Right atrium auricular region (tissue), 2 donors: ENCODE results near the gene APOD. TPM values are rescaled to one million over a fixed set of nuclear protein-coding genes. Genes with fewer than 3 reads are reported as not detected.
"Not testable (repeated sequence)": the region's sequence is repeated elsewhere in the genome, so short reads cannot be mapped to it uniquely, and the experiment has no call there.

Source experiments
- DNase-seq: peaks from one replicate; pipeline ENCODE4 v3.0.0-alpha.2; 2019; ENCODE audit warnings: low spot score
- H3K27ac ChIP-seq, 2 donors: fragments of 200-600 bp; sonication (generic); 1 replicate in 1 of 2; 2 replicates in 1 of 2; pipeline ENCODE4 v1.5.1; 2016 to 2019
- H3K27me3 ChIP-seq, 2 donors: fragments of 200-600 bp; sonication (generic); one replicate each; pipeline versions ENCODE4 v1.5.1 to v1.6.0; 2017 to 2019
- H3K36me3 ChIP-seq: fragments of 200-600 bp; sonication (generic); one replicate; pipeline ENCODE4 v1.5.1; 2016
- H3K4me1 ChIP-seq, 2 donors: fragments of 200-600 bp; sonication (generic); one replicate each; pipeline versions ENCODE4 v1.5.1 to v1.6.0; 2017 to 2019
- H3K4me3 ChIP-seq, 2 donors: fragments of 200-600 bp; sonication (generic); 1 replicate in 1 of 2; 2 replicates in 1 of 2; pipeline ENCODE4 v1.5.1; 2017 to 2019; ENCODE audit warnings: mild to moderate bottlenecking in 1 of 2, moderate library complexity in 1 of 2
- H3K9me3 ChIP-seq, 2 donors: fragments of 200-600 bp; sonication (generic); one replicate each; pipeline ENCODE4 v1.5.1; 2019
- total RNA-seq, 2 donors: library from RNA; depleted of rRNA; stranded (reverse); fragments of >200 nt; gene quantifications; one replicate each; pipeline ENCODE4 v1.1.0, GENCODE V29; 2016
- TF ChIP-seq, protein P1 (sequence below), 2 donors: fragments of 200-600 bp; sonication (generic); IDR thresholded peaks; one replicate each; pipeline ENCODE4 v1.5.1; 2019; ENCODE audit warnings: antibody characterized with exemption in 2 of 2

Gene APOD
- 10 to 100 TPM; 79.6 to 93.2 TPM for total RNA-seq

DNA sequence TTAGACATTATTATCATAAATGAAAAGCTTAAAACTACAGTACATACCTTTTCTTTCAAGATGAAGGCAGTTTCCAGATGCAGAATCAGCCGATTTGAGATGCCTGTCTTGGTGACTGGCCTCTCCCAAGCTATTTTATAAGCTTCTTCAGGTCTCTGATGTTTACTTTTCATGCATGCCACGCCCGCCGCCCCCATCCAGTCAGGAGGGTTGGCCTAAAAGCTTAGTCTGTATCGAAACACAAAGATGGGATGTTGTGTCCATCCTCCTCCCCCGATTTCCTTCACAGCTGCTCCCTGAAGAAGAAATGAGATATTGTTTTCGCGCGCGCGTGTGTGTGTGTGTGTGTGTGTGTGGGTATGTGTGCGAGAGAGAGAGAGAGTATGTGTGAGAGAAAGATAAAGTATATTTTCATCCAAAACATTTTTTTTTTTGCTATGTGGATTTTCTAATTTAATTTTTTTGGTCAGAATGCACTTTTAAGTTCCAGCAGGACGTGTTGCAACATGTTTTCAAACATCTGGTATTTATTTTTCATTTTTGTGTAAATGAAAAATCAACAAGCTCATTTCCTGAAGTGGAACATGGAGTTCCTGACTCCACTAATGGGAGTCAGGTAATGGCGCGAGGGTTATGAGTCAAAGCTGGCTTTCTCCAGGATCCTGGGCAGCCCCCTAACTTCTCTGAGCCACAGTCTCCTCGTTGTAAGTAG lies at the start of gene APOD:
TSS of gene APOD (minus strand) at position 110 of the 712 bp plus-strand sequence. CDS start 4,479 bp downstream, outside the sequence.
- DNase-seq, result no peak
- H3K27me3 ChIP-seq, result no peaks in the 10 kb centered on the region
- H3K27ac ChIP-seq, result peak within 1 kb of the TSS in 1 of 2 donors; percentile 35
- peaks cover 0 to 9% of the 10 kb centered on the region in 2 donors for H3K4me1 ChIP-seq
- no peaks in the 10 kb centered on the region for H3K9me3 ChIP-seq
- TF ChIP-seq, protein P1, sequence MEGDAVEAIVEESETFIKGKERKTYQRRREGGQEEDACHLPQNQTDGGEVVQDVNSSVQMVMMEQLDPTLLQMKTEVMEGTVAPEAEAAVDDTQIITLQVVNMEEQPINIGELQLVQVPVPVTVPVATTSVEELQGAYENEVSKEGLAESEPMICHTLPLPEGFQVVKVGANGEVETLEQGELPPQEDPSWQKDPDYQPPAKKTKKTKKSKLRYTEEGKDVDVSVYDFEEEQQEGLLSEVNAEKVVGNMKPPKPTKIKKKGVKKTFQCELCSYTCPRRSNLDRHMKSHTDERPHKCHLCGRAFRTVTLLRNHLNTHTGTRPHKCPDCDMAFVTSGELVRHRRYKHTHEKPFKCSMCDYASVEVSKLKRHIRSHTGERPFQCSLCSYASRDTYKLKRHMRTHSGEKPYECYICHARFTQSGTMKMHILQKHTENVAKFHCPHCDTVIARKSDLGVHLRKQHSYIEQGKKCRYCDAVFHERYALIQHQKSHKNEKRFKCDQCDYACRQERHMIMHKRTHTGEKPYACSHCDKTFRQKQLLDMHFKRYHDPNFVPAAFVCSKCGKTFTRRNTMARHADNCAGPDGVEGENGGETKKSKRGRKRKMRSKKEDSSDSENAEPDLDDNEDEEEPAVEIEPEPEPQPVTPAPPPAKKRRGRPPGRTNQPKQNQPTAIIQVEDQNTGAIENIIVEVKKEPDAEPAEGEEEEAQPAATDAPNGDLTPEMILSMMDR (IDR thresholded peaks at IDR 0.05), result no peak
- peak within 1 kb of the TSS in 1 of 2 donors; percentile 32 for H3K4me3 ChIP-seq
- no peaks in the 10 kb centered on the region for H3K36me3 ChIP-seq

DNA sequence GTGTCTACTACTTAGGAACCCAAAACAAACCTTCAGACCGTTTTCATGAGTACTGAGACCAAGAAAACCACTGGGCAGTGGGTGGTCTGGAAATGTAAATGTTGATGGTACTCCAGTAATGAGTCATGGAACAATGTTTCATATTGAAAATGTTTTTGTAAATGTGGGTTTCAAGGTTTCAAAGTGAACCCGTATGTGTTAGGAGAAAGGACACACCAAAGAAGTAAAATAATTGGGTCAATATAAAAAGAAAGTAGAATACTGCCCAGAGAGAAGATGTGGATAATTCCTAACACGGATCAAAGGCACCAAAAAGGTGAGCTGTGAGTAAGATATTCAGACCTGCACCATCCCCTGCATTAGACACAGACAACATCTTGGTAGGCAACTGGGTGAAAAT lies 49.6 kb upstream of the APOD start:
- not testable (repeated sequence) for H3K27me3 ChIP-seq, H3K4me1 ChIP-seq, DNase-seq, H3K36me3 ChIP-seq, H3K9me3 ChIP-seq, H3K4me3 ChIP-seq, H3K27ac ChIP-seq

DNA sequence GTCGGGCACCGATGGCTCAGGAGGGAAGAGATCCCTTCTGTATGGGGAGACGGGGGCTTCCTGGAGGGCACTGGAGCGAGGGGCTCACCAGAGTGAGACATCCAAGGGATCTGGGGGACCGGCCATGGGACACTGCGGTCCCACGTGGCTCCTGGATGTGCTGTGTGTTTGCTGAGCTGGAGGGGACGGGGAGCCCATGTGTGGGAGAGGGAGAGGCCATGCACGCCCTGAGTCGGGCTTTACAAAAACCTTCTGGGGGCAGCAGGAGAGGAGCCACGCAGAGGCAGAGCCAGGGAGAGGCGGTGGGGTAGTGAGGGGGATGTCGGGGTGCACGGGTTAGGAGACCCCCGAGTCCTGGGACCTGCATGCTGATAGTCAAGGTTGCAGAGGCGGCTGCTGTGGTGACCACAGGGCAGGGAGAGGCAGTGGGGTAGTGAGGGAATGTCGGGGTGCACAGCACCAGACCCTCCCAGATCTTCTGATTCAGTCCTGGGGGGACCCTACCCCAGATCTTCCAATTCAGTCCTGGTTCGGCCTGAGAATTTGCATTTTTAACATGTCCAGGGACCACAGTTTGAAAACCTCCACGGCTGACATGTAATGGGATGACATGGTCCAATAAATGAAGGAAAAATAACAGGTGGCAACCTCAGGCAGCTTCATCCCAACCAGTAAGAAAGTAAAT lies 48.9 kb upstream of the APOD start:
- H3K4me3 ChIP-seq, H3K4me1 ChIP-seq, H3K27ac ChIP-seq, H3K9me3 ChIP-seq, DNase-seq, H3K27me3 ChIP-seq, H3K36me3 ChIP-seq: not testable (repeated sequence)

DNA sequence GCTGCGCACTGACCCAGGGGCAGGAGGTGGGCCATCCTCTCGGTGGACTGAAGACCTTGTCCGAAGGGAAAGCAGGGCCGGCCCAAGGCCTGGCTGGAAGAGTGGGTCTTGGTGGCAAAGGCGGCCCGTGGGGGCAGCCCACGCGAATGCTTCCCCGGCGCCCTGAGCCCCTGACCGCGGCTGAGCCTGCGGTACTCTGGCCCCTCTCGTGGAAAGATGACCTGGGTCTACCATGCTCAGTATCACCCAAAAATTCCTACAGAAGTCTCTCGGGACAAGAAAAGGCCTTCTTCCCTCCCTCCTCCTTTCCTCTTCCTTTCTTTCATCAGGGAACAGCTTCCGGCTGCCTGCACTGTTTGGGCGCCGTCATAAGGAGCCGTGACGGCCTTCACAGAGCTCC lies 48.3 kb upstream of the APOD start:
- not testable (repeated sequence) for H3K27me3 ChIP-seq, H3K4me3 ChIP-seq, H3K27ac ChIP-seq, DNase-seq, H3K9me3 ChIP-seq, H3K4me1 ChIP-seq, H3K36me3 ChIP-seq

DNA sequence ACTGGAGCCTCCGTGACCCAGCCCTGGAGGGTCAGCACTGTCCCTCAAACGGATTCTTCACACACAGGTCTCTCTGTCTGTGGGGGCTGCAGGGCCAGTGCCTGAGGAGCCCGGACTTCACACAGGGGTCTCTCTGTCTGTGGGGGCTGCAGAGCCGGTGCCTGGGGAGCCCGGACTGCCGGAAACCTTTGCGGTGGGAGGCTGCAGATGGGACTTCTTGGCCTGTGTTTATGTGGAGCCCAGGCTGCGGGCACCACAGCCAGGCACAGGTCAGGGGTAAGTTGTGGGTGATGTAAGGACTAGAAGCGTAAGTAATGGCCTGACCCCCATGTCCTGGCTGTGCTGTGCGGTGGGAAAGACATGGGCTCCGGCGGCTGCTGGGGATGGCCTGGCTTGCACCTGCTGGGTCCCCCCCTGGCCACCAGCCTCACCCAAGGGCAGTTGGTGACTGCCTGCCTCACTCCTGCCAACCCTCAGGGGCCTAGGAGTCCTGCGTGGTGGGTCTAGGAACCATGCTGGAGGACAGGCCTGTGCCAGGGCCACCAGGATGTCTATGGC lies 47.3 kb upstream of the APOD start:
- peak; percentile 18 for DNase-seq
- H3K4me3 ChIP-seq, H3K36me3 ChIP-seq, H3K9me3 ChIP-seq, H3K27me3 ChIP-seq, H3K27ac ChIP-seq, H3K4me1 ChIP-seq: not testable (repeated sequence)

DNA sequence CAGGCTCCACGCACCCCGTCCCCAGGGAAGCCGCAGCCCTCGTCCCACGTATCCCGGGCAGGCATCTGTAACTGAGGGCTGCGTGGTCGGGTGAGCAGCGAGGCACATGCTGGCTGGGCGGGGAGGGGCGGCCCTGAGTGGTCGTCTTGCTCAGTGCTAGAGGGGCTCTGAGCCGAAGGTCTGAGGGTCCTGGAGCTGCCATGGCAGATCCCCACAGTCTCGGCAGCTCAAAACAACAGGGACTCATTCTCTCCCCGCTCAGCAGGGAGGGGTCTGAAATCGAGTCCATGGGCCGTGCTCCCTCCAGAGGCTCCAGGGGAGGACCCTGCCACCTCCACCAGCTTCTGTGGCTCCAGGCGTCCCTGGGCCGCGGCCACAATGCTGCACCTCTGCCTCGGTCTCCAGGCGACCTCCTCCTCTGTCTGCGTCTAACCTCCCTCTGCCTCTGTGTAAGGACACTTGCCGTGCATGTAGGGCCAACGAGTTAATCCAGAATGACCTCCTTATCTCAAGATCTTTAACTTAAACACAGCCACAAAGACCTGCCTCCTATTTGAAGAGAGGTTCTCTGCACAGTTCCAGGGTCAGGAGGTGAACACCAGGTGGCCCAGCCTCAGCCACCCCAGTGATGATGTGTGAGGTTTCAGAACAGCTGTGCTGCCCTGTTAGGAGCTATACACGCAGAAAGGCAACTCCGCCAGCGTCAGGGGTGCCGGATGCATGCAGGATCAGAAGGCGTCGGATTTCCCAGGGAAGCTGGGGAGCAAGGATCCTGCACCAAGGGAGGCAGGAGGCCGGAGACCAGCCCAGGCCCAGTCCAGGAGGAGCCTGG lies 46.6 kb upstream of the APOD start:
- not testable (repeated sequence) for H3K4me3 ChIP-seq, H3K27me3 ChIP-seq, H3K36me3 ChIP-seq, H3K27ac ChIP-seq, H3K9me3 ChIP-seq, H3K4me1 ChIP-seq
- peak; percentile 50 for DNase-seq

DNA sequence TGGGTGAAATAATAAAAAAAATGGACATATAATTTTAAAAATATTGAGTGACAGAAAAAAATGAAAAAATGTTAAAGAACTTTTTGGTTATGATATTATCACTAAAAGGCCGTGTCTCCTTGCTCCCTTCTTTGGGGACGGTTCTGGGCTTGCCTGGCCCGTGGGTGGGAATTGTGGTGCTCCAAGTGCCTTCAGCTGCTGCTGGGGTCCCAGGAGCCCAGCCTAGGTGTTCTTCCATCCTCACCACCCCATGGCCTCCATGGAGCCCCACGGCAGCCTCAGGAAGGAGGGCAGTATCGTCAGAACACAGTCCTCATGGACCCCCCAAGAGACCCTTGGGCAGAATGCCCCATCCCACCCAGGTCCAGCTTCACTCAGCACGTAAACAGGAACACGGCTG lies 45.9 kb upstream of the APOD start:
- H3K4me1 ChIP-seq, H3K27ac ChIP-seq, H3K27me3 ChIP-seq, H3K9me3 ChIP-seq, H3K36me3 ChIP-seq, H3K4me3 ChIP-seq: not testable (repeated sequence)
- DNase-seq, result peak; percentile 28

DNA sequence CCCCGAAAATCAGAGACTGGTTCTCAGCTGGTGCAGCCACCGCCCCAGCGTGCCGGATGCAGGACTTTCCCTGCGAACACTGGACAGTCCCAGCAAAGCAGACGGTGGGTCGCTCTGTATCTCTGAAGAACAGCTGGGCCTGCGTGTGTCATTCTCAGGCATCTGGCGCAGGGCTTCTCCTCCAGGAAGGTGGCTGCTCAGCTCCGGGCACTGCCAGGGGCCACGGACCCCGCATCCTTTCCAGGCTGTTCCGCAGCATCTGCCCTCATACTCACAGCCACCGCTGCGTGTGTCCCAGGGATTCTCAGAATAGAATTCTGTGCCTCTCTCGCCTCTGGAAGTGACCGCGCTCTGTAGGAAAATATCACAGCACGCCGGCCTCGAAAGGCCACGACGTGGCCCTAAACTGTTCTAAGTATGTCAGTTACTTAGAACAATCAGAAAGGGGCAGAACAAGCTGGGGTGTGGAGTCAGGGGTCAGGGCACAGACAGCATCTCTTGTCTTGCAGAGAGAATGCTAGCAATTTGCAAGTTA lies 44.7 kb upstream of the APOD start:
- not testable (repeated sequence) for H3K4me3 ChIP-seq

DNA sequence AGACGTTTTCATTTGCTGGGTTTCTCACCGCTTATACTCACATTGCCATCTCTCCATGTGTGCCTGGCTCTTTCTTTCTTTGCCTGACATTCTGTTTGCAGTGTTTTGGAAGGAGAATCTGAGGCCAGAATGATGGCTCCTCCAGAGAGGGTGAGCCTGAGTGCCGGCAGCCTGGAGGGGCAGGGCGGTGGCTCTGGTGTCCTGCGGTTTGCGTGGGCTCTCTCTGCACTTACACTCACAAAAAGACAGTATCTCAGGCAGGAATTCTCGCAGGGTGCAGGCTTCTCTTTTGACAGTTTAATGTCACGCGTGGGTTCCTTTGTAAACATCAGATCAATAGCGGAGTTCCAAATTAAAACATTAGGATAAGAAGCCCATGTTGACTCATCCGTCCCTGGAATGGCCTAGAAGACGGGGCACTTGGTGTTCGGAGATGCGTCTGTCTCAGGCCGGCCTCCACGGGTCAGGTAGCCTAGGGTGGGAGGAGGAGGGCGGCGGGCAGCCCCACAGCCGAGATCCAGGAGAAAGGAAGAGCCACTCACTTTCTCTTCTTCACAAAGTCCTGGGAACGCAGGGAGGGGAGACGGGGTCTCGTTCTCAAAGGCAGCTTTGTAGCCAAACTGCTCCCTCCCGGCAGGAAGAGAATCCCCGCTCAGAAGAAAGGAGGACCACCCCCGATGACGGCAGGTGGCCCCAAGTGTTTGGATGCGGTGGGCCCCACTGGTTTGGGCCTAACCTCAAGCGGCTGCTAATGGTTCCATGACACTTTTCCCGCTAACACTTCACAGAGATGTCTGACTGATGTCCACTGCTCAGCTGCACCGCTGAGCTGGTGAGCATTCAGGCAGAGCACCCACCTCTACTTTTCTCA lies 44.0 kb upstream of the APOD start:
- H3K4me1 ChIP-seq, H3K36me3 ChIP-seq, H3K27me3 ChIP-seq, H3K27ac ChIP-seq, H3K4me3 ChIP-seq, H3K9me3 ChIP-seq: not testable (repeated sequence)
- DNase-seq, result peak; percentile 30

More for the DNA sequence above, 44.7 kb upstream of the APOD start:
- not testable (repeated sequence) for H3K27me3 ChIP-seq, H3K4me1 ChIP-seq, H3K9me3 ChIP-seq, H3K27ac ChIP-seq, H3K36me3 ChIP-seq
- DNase-seq, result peak; percentile 18

DNA sequence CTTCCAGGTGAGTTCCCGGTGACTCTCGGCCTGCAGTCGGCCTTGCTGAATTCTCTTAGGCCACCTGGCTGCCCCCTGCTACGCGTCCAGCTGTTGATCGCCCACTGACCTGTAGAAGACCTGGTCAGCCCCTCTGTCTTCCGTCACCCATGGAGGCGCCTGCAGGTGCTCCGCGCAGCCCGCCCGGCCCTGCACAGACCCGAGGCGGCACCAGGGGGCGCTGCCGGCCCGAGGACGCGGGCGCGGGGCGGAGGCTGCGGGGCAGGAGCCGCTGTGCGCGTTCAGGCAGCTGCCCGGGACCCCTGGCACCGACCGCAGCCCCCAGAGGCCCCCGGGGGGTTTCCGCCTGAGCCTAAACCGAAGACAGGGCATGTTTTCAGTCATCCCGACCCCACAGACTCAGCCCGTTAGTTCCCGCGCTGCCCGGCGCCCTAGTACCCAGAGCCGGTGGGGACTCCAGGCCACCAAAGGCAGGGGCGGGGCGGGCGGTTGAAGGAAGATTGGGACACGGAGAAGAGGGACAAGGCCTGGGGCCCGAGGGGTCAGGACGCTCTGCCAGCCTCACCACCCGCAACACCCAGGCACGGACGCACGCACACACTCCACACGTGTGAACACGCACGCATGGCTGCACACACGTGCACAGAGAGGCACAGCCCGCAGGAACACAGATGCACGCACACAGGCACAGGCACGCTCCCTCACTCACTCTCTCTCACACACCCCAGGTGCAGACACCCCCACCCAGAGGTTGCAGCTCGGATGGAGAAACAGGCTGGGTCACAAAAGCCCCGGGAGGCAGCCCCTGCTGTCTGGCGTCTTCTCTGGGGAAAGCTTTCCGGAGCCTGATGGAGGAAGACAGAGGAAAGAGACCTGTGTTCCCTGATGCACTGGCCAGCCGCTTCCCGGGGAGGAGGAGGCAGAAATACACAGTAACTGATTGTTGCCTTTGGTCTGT lies 41.1 kb upstream of the APOD start:
- not testable (repeated sequence) for H3K27me3 ChIP-seq, H3K4me1 ChIP-seq, H3K9me3 ChIP-seq, H3K36me3 ChIP-seq, H3K27ac ChIP-seq
- H3K4me3 ChIP-seq, result peak overlapping the region in 1 of 2 donors; percentile 15
- peak; percentile 2 for DNase-seq

DNA sequence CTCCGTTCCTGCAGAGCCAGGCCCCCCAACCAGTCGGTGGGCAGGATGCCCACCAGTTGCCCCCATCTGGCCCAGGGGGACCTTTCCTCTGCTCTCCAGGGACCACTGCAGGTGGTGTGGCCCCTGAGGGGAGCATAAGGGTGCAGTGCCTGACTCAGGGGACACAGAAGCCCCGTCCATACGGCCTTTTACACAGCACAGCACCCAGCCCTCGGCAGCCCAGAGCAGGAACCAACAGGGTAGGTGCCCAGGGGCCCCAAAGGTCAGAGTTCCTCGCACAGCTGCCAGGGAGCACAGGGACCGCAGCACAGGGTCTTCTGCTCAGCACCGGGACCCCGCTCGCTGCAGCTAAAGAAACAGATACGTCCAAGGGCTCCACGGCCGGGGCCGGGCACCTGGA lies 40.4 kb upstream of the APOD start:
- H3K9me3 ChIP-seq, H3K27me3 ChIP-seq, H3K27ac ChIP-seq, DNase-seq, H3K4me3 ChIP-seq, H3K4me1 ChIP-seq, H3K36me3 ChIP-seq: not testable (repeated sequence)
